GM18508 (cell line): ENCODE results near the gene ALG12.

Experiments used
- ATAC-seq: cut with Tn5 transposase; IDR thresholded peaks from one replicate; pipeline ENCODE4 v1.9.1; 2021; ENCODE audit warnings: moderate number of reproducible peaks; ENCODE audit not compliant: insufficient read depth, unreplicated experiment

Gene ALG12

DNA sequence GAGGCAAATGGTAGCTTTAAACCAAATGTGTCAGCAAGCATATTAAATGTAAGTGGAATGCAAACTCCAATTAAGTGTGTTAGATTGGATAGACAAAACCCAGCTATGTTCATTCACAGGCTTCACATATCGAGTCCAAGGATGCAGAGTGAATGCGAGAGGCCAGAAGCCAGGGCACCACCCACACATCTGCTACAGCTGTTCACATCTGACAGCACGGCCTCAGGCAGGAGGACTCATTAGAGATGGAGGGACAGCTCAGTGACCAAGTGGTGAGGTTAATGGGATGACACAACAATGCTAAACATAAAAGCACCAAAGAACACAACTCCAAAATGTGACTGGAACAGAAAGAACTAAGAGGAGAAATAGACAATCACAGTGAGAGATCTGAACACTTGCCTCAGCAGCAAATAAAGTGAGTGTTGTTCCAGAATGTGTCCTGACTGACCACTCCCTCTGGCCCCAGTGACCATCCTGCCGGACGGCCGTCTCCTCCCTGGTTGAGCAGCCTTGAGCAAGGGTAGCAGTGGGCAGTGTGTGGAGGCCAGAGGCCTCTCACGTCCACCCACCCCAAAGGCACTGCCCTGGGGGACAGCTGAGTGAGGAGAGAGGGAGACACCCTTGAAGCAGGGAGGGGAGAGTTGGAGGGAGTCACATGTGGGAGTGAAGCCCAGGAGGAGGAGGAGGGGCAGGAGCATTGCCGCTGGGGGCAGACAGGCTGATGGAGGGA is 23.8 kb downstream of the ALG12 start:
- ATAC-seq, result no peak

DNA sequence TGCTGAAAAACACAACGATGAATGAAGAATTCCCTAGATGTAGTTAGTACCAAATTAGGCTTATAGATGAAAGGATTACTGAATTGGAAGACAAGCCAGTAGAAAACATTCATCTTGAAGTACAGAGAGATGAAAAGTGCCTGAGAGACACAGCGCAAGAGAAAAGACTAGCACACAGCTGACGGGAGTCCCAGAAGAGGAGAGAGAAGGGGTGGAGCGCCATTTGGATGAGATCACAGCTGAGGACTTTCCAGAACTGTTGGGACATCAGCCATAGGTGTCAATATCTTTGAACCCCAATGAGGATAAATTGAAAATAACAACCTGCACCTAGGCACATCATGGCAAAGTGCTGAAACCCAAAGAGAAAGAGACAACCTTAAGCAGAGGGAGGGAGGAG is 25.2 kb downstream of the ALG12 start:
- ATAC-seq, result no peak

DNA sequence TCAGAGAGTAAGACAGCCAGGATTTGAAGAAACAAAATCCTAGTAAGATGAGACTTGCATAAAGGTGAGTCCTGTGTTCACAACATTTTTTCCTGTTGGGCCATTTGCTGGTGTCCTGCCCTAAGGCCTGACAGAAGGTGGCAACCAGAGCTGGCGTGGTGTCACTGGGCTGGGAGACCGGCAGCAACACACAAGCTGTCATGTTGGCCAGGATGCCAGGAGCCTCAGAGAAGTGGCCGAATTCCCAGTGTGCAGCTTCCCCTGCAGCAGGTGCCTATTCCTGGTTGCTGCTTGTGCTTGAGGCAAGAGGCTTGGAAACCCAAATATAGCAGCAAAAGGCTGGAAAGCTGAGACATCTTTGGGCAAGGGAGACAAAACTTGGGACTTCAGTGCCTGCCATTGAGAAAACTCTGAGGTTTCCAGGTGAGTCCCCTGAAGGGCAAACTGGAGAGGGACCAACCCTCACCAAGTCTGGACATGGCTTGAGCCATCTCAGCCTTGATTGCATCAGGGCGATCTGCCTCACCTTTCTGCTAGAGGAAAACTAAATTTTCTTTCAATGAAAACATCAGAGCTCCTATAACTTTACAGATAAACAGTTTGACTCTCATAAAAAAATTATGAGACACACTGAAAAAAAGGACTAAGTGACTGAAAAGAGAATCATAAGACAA is 25.9 kb downstream of the ALG12 start:
- ATAC-seq, result no peak

DNA sequence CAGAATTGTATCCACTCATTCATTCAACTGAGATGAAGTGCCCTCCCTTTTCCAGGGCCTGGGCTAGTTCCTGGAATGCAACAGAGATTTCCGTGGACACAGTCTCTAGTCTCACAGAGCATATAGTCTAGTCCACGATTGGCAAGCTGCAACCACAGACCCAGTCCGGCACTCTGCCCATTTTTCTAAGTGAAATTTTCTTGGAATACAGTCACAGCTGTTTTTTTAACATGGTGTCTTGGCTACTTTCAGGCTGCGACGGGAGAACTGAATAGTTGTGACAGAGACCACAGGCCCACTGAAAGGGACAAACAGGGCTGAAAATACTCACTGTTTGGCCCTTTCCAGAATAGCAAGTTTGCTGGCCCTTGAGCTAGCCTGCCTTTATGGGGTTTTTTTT is 29.2 kb downstream of the ALG12 start:
- ATAC-seq, result no peak

DNA sequence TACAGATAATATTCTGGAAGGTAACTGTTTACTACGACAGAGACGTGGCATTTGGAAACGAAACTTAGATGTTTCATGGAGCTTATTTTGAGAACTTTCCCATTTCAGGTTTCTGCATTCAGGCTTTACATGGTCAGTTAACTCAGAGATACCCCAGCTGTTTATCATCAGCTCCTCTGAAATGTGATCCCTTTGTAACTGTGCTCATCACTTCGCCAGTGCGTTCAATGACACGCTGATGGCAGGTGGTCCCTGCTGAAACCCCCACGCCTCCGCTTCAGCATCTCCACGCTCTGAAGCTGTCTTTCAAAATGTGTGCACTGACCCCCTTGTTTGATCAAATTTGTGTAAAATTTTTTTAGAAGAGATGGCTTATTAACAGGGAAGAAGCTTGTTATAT is 30.5 kb downstream of the ALG12 start:
- no peak for ATAC-seq

DNA sequence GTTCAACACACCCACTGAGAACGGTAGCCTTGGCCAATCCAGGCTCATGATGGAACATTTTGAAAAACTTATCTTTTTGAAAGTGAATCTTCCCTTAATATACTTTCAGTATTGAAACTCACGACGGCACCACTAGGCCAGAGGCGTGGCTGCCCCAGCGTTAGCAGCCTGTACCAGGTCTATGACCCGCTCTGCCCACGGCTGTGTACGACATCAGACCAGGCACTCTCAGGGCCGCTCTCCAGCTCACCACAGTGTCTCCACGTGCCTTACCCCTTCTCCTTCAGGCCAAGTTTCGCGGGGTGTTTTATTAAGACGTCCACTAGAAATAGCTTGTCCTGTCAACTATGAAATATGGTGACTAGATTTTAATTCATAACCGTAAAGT is 31.2 kb downstream of the ALG12 start:
- ATAC-seq, result no peak

DNA sequence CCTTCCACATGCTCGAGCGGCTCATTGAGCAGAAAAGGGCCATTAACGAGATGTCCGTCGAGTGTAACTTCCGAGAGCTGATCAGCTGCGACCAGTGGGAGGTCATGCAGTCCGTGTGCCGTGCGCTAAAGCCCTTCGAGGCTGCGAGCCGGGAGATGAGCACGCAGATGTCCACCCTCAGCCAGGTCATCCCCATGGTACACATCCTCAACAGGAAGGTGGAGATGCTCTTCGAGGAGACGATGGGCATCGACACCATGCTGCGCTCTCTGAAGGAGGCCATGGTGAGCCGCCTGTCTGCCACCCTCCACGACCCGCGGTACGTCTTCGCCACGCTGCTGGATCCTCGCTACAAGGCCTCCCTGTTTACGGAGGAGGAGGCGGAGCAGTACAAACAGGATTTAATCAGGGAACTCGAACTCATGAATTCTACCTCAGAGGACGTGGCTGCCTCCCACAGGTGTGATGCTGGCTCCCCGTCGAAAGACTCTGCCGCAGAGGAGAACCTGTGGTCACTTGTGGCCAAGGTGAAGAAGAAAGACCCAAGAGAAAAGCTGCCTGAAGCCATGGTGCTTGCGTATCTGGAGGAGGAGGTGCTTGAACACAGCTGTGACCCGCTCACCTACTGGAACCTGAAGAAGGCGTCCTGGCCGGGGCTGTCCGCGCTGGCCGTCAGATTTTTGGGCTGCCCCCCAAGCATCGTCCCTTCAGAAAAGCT is 31.7 kb downstream of the ALG12 start:
- ATAC-seq, result no peak

DNA sequence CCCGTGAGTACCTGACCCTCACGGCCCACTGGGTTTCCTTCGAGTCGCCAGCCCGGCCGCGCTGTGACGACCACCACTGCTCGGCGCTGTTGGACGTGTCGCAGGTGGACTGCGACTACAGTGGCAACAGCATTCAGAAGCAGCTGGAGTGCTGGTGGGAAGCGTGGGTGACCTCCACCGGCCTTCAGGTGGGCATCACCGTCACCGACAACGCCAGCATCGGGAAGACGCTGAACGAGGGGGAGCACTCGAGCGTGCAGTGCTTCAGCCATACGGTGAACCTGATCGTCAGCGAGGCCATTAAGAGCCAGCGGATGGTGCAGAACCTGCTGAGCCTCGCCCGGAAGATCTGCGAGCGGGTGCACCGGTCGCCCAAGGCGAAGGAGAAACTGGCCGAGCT is 32.4 kb downstream of the ALG12 start:
- no peak for ATAC-seq

DNA sequence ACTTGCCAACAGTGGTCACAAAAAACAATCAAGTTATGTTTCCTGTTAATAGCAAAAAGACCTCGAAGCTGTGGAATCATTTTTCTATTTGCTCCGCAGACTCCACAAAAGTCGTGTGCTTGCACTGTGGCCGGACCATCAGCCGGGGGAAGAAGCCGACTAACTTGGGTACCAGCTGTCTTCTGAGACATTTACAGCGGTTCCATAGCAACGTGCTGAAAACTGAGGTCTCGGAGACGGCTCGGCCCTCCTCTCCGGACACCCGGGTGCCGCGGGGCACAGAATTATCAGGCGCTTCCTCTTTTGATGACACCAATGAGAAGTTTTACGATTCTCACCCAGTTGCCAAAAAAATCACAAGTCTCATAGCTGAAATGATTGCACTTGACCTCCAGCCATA is 33.0 kb downstream of the ALG12 start:
- ATAC-seq, result no peak

DNA sequence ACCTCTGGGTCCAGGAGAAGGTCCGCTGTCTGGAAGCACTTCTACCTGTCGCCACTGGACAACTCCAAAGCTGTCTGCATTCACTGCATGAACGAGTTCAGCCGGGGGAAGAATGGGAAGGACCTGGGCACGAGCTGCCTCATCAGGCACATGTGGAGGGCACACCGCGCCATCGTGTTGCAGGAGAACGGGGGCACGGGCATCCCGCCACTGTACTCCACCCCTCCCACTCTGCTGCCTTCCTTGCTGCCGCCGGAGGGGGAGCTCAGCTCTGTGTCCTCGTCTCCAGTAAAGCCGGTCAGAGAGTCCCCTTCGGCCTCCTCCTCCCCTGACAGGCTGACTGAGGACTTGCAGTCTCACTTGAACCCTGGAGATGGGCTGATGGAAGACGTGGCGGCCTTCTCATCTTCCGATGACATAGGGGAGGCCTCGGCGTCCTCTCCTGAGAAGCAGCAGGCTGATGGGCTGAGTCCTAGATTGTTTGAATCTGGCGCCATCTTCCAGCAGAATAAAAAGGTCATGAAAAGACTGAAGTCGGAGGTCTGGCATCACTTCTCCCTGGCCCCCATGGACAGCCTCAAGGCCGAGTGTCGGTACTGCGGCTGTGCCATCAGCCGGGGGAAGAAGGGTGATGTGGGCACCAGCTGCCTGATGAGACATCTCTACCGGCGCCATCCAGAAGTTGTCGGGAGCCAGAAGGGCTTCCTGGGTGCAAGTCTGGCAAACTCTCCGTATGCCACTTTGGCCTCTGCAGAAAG is 33.6 kb downstream of the ALG12 start:
- ATAC-seq, result no peak

DNA sequence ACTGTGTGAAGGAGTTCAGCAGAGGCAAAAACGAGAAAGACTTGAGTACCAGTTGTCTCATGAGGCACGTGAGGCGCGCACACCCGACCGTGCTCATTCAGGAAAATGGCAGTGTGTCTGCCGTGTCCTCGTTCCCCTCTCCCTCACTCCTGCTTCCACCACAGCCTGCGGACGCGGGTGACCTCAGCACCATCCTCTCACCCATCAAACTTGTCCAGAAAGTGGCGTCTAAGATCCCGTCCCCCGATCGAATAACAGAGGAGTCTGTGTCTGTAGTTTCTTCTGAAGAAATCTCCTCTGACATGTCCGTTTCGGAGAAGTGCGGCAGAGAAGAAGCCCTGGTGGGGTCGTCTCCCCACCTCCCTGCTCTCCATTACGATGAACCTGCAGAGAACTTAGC is 34.2 kb downstream of the ALG12 start:
- no peak for ATAC-seq

DNA sequence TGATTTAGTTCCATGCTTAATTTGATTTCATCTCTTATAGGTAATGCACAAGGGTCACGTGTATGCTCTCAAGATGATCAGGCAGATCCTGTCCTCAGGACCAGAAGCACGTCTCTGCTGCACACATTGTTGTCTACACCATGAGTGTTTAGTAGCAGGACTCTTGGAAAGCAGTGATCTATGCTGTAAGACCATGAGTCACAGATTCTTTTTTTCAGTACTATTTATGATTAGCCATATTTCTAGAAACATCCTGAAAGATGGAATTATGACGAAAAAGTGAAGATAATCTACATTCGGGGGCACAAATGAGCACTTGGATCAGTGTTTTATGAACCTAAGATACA is 35.0 kb downstream of the ALG12 start:
- no peak for ATAC-seq

DNA sequence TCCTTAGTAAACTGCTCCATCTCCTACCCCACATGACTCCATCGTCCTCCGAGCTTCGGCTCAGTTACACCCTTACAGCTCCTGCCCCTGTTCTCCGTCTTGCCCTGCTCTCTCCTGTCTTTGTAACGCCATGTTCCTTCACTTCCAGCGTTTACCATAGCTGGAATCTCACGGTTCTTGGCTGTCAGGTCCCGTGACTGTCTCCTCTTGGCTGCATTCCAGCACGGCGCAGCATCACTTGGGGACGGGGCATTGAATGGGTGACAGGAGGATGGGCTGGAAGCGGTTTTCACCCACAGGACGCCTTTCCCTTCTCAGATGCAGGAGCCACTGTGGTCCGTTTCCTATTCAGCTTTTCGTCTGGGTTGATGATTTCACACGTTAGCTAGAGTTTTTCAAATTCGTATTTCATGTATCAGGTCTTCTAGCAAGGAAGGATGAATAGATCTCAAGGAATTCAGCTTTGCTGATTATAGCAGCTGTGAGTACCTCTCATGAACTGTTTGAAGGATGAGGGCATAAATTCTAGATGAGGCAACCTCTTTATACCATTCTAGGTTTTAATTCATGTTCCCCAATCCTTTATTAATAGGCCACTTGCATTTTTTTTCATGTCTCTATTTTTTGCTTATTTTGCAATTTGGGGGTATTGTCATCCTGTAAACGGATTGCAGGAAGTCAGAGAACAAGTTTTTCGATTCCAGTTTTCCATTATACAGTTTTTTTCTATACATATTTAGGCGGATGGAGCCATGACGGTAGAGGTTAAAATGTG is 35.5 kb downstream of the ALG12 start:
- ATAC-seq, result no peak

DNA sequence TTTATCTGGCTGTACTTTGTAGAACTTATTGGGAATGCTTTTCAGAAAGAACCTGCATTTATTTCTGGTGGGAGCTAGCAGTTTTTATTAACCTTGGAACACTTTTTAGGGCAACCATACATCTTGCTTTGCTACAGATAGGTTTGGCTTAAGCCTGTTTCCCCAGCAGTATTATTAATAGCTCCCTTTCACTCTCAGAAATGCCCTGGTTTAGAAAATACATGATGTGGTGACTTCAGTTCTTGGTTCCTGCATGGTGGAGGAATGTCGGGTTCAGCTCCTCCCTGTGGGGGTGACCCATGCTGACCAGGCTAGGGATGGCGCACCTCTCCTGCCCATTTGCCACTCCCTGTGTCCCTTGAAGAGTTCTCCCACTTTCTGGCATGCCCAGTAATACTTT is 36.4 kb downstream of the ALG12 start:
- no peak for ATAC-seq

DNA sequence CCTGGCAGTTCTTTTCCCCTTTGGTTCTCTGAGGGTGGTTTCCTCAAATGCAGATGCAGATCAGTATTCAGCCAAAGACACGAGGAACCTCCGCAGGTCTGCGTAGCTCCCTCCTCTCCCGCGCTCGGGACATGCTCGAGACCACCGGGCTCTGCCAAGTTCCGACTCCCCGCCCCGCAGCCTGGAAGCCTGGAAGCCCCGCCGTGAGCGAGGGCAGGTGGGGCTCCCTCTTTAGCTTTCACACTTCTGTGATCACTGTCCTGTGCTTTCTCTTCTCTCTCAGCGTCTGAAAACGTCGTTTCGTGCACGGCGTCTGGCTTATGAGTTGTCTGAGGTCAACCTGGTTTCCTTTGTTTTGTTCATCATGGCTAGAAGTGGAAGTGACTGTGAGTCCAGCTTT is 38.0 kb downstream of the ALG12 start:
- ATAC-seq, result no peak

DNA sequence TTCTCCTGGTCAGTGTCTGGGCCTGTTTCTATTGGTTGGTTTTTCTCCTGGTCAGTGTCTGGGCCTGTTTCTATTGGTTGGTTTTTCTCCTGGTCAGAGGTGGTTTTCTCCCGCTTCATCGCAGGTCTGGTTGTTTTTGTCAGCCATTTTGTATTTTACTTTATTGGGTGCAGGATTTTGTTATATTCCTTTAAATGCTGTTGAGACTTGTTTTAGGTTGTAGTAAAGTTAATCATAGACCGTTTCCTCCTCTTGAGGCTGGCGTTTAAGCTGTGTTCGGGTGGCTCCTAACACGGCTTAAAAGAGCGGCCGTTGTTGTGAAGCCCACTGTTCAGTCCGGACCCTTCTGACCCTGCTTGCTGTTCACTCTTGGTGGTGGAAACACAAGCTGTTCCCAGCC is 38.4 kb downstream of the ALG12 start:
- no peak for ATAC-seq

DNA sequence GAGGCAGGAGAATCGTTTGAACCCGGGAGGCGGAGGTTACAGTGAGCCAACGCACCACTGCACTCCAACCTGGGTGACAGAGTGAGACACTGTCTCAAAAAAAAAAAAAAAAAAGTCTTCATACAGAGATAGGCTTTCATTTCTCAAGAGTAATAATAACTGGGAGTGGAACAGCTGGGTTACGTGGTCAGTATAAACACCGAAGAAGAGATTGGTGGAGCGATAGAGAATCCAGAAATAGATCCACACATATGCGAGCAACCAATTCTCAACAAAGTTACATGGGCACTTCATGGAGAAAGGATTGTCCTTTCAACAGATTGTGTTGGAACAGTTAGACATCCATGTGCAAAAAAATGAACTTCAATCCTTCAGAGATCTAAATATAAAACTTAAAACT is 40.0 kb downstream of the ALG12 start:
- no peak for ATAC-seq

DNA sequence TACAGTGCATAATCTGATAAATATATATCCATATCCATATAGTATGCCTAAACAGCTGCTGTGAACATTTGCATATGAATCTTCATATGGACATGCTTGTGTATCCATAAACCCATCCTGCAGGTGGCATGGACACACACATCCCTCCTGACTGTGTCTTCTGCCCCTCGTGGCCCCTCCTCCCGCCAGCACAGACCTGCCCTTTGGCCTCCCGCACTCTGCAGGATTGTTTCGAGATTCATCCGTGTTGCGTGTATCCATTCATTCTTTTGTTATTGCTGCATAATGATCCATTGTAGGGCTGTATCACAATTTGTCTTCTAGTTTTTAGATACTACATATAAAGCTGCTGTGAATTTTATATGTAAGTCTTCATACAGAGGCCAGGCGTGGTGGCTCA is 40.6 kb downstream of the ALG12 start:
- ATAC-seq, result no peak

DNA sequence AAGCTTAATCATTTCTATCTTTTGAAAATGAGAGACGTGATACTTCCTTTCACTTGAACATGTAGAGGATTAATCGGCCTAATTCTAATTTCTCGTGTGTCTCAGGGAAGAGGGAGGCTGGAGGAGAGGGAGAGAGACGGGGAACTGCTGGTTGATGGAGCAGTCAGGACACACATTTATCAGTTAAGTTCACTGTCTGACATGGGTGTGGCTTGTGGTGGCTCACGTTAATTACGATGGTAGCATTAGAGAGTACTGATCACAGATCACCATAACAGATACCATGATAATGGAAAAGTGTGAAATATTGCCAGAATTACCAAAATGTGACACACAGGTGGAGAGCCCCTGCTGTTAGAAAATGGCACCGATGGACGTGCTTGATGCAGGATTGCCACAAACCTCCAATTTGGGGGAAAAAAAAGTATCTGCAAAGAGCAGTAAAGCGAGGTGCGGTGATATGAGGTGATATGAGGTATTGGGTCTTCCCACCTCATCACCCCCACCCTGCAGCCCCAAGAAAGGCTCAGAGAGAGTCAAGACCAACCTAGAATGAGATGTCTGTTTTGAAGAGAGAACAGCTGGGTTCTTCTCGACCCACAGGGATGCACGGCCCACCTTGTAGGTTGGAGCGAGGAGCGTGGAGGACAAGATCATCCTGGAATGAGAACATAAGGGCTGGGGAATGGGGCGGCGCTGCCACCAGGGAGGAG is 44.9 kb downstream of the ALG12 start:
- ATAC-seq, result no peak

DNA sequence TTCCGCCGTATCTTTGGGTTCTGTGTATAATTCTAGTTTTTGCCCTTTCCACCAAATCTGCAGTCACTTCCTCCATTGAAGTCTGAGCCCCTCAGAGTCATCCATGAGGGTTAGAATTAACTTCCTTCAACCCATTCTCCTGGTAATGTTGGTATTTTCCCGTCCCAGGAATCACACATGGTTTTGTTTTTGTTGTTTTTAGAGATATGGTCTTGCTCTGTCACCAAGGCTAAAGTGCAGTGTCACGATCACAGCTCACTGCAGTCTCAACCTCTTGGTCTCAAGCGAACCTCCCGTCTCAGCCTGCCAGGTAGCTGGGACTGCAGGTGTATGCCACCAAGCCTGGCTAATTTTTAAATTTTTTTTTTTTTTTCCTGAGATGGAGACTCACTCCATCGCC is 45.9 kb downstream of the ALG12 start:
- ATAC-seq, result no peak
